ENCODE data around the gene MAP3K5. TPM values are rescaled to one million over a fixed set of nuclear protein-coding genes. Genes with fewer than 3 reads are reported as not detected.
"Not testable (repeated sequence)": the region's sequence is repeated elsewhere in the genome, so short reads cannot be mapped to it uniquely, and the experiment has no call there.

The MAP3K5 gene
- total RNA-seq, 1 experiment from 2014 or later = 1.3 TPM

GRCh38 chr6:136809091-136809860 is 17.0 kb upstream of the MAP3K5 start:
- Histone ChIP-seq H3K4me3 (ENCODE audit: insufficient read depth, low read depth, low read length) (no peak overlapping the region), H3K27me3 (ENCODE audit: control insufficient read depth, insufficient read depth, low read length) (no peaks in the 10 kb centered on the region), H3K36me3 (replicated peaks; ENCODE audit: control insufficient read depth, insufficient read depth, low read length) (no peaks in the 10 kb centered on the region)
- no peak for DNase-seq

- no peak for DNase-seq
- H3K36me3 ChIP-seq (replicated peaks; ENCODE audit: control insufficient read depth, insufficient read depth, low read length) = no peaks in the 10 kb centered on the region
- no peaks in the 10 kb centered on the region for H3K27me3 ChIP-seq (ENCODE audit: control insufficient read depth, insufficient read depth, low read length)
- H3K4me3 ChIP-seq (ENCODE audit: insufficient read depth, low read depth, low read length) = no peak overlapping the region
Measured at GRCh38 chr6:136803608-136804007, 11.3 kb upstream of the MAP3K5 start.

DNA sequence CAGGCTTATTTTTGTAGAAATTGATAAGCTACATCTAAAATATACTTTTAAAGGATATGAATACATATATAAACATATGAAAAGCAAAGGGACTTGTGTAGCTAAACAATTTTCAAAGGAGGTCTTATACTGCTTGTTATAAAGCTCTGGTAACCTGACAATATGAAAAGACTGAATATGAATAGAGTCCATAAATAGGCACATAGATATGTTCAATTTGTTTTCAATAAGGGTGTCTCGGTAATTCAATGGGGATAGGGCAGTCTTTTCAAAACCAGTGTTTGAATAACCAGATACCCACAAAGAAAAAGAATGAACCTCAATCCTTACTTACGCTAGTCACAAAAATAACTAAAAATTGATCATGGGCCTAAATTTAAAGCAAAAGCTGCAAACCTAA is 9.3 kb upstream of the MAP3K5 start:
- Histone ChIP-seq H3K4me3 (ENCODE audit: insufficient read depth, low read depth, low read length) (no peak overlapping the region), H3K36me3 (replicated peaks; ENCODE audit: control insufficient read depth, insufficient read depth, low read length) (no peaks in the 10 kb centered on the region), H3K27me3 (ENCODE audit: control insufficient read depth, insufficient read depth, low read length) (no peaks in the 10 kb centered on the region)
- DNase-seq = no peak

- Histone ChIP-seq H3K4me3 (ENCODE audit: insufficient read depth, low read depth, low read length) (no peak overlapping the region), H3K27me3 (ENCODE audit: control insufficient read depth, insufficient read depth, low read length) (peaks cover 3% of the 10 kb centered on the region), H3K36me3 (replicated peaks; ENCODE audit: control insufficient read depth, insufficient read depth, low read length) (no peaks in the 10 kb centered on the region)
- DNase-seq = no peak
Measured at GRCh38 chr6:136798044-136798443, 5.8 kb upstream of the MAP3K5 start.

DNA sequence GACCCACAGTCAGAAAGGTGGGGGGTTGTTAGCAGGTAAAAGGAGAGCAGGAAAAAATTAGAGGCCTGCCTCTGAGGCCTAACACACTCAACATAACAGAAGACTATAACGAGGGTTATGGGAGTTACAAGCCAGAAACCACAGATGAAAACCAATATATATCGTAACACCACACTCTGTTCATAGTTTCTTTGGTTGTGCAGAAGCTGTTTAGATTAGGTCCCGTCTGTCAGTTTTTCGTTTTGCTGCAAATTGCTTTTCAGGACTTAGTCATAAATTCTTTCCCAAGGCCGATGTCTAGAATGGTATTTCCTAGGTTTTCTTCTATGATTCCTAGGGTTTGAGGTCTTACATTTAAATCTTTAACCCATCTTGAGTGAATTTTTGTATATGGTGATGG is 3.7 kb upstream of the MAP3K5 start:
- DNase-seq = no peak
- Histone ChIP-seq H3K4me3 (ENCODE audit: insufficient read depth, low read depth, low read length) (no peak overlapping the region), H3K36me3 (replicated peaks; ENCODE audit: control insufficient read depth, insufficient read depth, low read length) (no peaks in the 10 kb centered on the region; the same call in 1 of the 2 replicates), H3K27me3 (ENCODE audit: control insufficient read depth, insufficient read depth, low read length) (peaks cover 22% of the 10 kb centered on the region)

- no peak for DNase-seq
- Histone ChIP-seq H3K36me3 (replicated peaks; ENCODE audit: control insufficient read depth, insufficient read depth, low read length) (no peaks in the 10 kb centered on the region; the same call in 1 of the 2 replicates), H3K27me3 (ENCODE audit: control insufficient read depth, insufficient read depth, low read length) (peaks cover 28% of the 10 kb centered on the region), H3K4me3 (ENCODE audit: insufficient read depth, low read depth, low read length) (no peak overlapping the region)
Measured at GRCh38 chr6:136795386-136795785, 3.1 kb upstream of the MAP3K5 start.

DNA sequence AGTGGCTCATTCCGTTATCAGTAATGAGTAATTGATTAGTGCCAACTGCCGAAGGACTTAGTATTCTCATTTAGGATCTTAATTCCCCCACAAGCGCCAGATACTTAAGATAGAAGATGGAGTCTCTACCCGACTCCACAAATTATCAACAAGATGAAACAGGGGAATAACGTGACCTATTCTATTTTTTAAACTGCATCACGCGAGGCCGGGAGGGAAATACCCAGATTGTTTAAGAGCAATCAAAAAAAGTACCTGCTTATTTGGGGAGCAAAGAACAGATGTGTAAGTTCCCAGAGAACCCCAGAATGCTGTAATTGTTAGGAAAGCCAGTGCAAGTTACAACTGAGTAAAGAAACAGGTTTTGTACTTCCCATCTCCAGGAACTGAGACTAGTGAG is 1.1 kb upstream of the MAP3K5 start:
- Histone ChIP-seq H3K27me3 (ENCODE audit: control insufficient read depth, insufficient read depth, low read length) (peaks cover 34% of the 10 kb centered on the region), H3K4me3 (ENCODE audit: insufficient read depth, low read depth, low read length) (no peak overlapping the region; the same call in 1 of the 2 replicates), H3K36me3 (replicated peaks; ENCODE audit: control insufficient read depth, insufficient read depth, low read length) (no peaks in the 10 kb centered on the region; the same call in 1 of the 2 replicates)
- DNase-seq = no peak

DNA sequence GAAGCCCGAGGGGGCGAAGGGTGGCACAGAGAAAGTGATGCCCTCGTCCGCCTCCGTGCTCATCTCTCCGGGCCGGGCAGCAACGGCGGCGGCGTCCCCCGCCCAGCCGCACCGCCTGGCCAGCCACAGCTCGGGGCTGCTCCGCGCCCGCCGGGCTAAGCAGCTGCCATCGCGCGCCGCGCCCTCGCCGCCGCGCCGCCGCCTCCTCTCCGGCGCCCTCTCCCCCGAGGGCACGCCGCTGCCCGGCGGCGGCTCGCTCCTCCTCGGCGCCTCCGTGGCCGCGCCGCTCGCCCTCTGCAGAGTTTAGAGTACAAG is 225 bp downstream of the MAP3K5 start:
- Histone ChIP-seq H3K36me3 (replicated peaks; ENCODE audit: control insufficient read depth, insufficient read depth, low read length) (no peaks in the 10 kb centered on the region; the same call in 1 of the 2 replicates), H3K27me3 (ENCODE audit: control insufficient read depth, insufficient read depth, low read length) (peaks cover 34% of the 10 kb centered on the region), H3K4me3 (ENCODE audit: insufficient read depth, low read depth, low read length) (peak overlapping the region; percentile 78)
- DNase-seq = no peak

- Histone ChIP-seq H3K27me3 (ENCODE audit: control insufficient read depth, insufficient read depth, low read length) (peaks cover 34% of the 10 kb centered on the region), H3K36me3 (replicated peaks; ENCODE audit: control insufficient read depth, insufficient read depth, low read length) (no peaks in the 10 kb centered on the region; the same call in 1 of the 2 replicates), H3K4me3 (ENCODE audit: insufficient read depth, low read depth, low read length) (peak overlapping the region; percentile 78)
- peak; percentile 35 for DNase-seq
Measured at GRCh38 chr6:136791296-136792094, 782 bp downstream of the MAP3K5 start.

GRCh38 chr6:136790411-136791295 is 1.6 kb downstream of the MAP3K5 start:
- peaks cover 34% of the 10 kb centered on the region for H3K27me3 ChIP-seq (ENCODE audit: control insufficient read depth, insufficient read depth, low read length)
- no peaks in the 10 kb centered on the region; the same call in 1 of the 2 replicates for H3K36me3 ChIP-seq (replicated peaks; ENCODE audit: control insufficient read depth, insufficient read depth, low read length)
- H3K4me3 ChIP-seq (ENCODE audit: insufficient read depth, low read depth, low read length) = no peak overlapping the region
- no peak for DNase-seq

DNA sequence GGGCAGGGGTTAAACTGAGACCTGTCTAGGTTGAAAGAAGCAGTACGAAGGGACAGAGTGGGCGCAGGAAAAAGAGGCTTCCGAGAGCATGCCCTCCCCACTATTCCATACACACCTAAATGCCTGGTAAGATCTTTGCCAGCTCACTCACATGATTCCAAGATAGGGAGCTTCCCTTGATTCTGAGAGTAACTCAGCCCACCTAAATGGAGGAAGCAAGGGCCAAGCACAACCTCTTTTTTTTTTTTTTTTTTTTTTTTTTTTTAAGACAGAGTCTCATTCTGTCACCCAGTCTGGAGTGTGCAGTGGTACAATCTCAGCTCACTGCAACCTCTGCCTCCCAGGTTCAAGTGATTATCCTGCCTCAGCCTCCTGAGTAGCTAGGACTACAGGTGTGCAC is 2.8 kb downstream of the MAP3K5 start:
- H3K4me3 ChIP-seq (ENCODE audit: insufficient read depth, low read depth, low read length); H3K36me3 ChIP-seq (replicated peaks; ENCODE audit: control insufficient read depth, insufficient read depth, low read length); DNase-seq: not testable (repeated sequence)
- H3K27me3 ChIP-seq (ENCODE audit: control insufficient read depth, insufficient read depth, low read length) = peaks cover 34% of the 10 kb centered on the region

DNA sequence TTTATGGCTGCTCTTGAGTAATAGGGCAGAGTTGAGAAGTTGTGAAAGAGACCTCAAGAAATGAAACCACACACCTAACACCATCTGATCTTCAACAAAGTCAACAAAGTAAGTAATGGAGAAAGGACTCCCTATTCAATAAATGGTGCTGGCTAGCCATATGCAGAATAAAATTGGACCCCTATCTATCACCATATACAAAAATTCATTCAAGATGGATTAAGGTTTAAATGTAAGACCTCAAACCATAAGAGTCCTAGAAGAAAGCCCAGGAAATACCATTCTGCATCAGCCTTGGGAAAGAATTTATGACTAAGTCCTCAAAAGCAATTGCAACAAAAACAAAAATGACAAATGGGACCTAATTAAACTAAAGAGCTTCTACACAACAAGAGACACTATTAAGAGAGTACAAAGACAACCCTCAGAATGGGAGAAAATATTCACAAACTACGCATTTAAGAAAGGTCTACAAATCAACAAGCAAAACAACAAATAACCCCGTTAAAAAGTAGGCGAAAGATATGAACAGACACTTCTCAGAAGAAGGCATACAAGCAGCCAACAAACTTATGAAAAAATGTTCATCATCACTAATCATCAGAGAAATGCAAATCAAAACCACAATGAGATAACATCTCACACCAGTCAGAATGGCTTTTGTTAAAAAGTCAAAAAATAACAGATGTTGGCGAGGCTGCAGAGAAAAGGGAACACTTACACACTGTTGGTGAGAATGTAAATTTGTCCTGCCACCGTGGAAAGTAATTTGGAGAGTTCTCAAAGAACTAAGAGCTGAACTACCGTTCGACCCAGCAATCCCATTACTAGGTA is 4.0 kb downstream of the MAP3K5 start:
- DNase-seq = no peak

DNA sequence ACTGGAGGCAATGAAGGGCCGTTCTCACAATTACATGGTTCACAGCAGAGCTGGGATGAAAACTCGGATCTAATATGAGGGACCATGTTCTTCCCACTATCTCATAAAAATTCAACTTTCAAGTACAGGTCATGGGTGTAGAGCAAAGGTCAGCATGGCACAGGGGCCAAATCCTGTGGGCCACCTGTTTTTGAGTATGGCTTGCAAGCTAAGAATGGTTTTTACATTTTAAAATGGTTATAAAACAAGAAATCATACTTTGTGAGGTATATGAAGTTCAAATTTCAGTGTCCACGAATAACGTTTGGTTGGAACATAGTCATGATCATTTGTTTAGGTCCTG is 4.6 kb downstream of the MAP3K5 start:
- DNase-seq = no peak
- Histone ChIP-seq H3K36me3 (replicated peaks; ENCODE audit: control insufficient read depth, insufficient read depth, low read length) (no peaks in the 10 kb centered on the region; the same call in 1 of the 2 replicates), H3K4me3 (ENCODE audit: insufficient read depth, low read depth, low read length) (no peak overlapping the region), H3K27me3 (ENCODE audit: control insufficient read depth, insufficient read depth, low read length) (peaks cover 27% of the 10 kb centered on the region)

More for the DNA sequence above, 4.0 kb downstream of the MAP3K5 start:
- no peaks in the 10 kb centered on the region; the same call in 1 of the 2 replicates for H3K36me3 ChIP-seq (replicated peaks; ENCODE audit: control insufficient read depth, insufficient read depth, low read length)
- H3K4me3 ChIP-seq (ENCODE audit: insufficient read depth, low read depth, low read length) = no peak overlapping the region
- H3K27me3 ChIP-seq (ENCODE audit: control insufficient read depth, insufficient read depth, low read length) = peaks cover 32% of the 10 kb centered on the region

DNA sequence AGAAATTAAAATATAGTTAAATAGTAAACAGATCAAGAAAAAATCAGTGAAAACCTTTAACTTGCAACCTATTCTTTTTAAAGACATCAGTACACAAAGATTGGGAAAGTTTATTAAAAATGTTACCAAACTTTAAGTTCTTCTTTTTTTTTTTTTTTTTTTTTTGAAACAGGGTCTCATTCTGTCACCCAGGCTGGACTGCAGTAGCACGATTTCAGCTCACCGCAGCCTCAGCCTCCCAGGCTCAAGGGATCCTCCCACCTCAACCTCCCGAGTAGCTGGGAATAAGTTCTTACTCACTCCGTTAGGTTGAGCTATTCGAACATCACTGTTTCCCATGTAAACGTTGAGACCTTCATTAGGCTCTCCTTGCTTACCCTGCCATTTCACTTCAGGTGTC is 5.6 kb downstream of the MAP3K5 start:
- Histone ChIP-seq H3K36me3 (replicated peaks; ENCODE audit: control insufficient read depth, insufficient read depth, low read length) (no peaks in the 10 kb centered on the region; the same call in 1 of the 2 replicates), H3K4me3 (ENCODE audit: insufficient read depth, low read depth, low read length) (no peak overlapping the region), H3K27me3 (ENCODE audit: control insufficient read depth, insufficient read depth, low read length) (peaks cover 18% of the 10 kb centered on the region)
- DNase-seq = no peak

Measured in H7 (cell line).